DND-41 (cell line): ENCODE measurements around the gene KCNA10.

Source experiments
- ATAC-seq: fragments of 200-7000 bp; cut with Tn5 transposase; 3 replicates; pipeline ENCODE4 v1.9.1; 2021; ENCODE audit warnings: low read depth; ENCODE audit not compliant: insufficient read depth
- DNase-seq: peaks from one replicate; pipeline ENCODE4 v3.0.0-alpha.2; 2020
- H2AFZ ChIP-seq: 2 replicates; pipeline ENCODE4 v1.6.0; 2012; ENCODE audit warnings: low read depth, low read length
- H3K27ac ChIP-seq: 2 replicates; pipeline ENCODE4 v1.5.1; 2012; ENCODE audit warnings: low read length, inconsistent platforms
- H3K27me3 ChIP-seq: fragments of 200-600 bp; sonication (generic); 2 replicates; pipeline ENCODE4 v1.6.0; 2012; ENCODE audit warnings: low read length, mild to moderate bottlenecking, inconsistent platforms; ENCODE audit not compliant: insufficient read depth, poor library complexity
- H3K36me3 ChIP-seq: 2 replicates; pipeline ENCODE4 v1.5.1; 2012; ENCODE audit warnings: low read length, inconsistent platforms; ENCODE audit not compliant: insufficient read depth
- H3K4me1 ChIP-seq: 2 replicates; pipeline ENCODE4 v1.5.1; 2012; ENCODE audit warnings: mild to moderate bottlenecking, low read length; ENCODE audit not compliant: insufficient read depth
- H3K4me2 ChIP-seq: 2 replicates; pipeline ENCODE4 v1.6.0; 2012; ENCODE audit warnings: mild to moderate bottlenecking, moderate library complexity, low read length, inconsistent platforms; ENCODE audit not compliant: insufficient read depth
- H3K4me3 ChIP-seq, 2 experiments: fragments of 200-600 bp in 1 of 2; shearing (Covaris generic) in 1 of 2; 2 replicates each; pipeline ENCODE4 v1.5.1; 2012 to 2016; ENCODE audit warnings: inconsistent platforms in 2 of 2, low read length in 2 of 2, mild to moderate bottlenecking in 2 of 2, low read depth in 1 of 2, moderate library complexity in 1 of 2
- H3K79me2 ChIP-seq: 2 replicates; pipeline ENCODE4 v1.6.0; 2012; ENCODE audit warnings: low read length, inconsistent platforms; ENCODE audit not compliant: insufficient read depth
- H3K9ac ChIP-seq: 2 replicates; pipeline ENCODE4 v1.6.0; 2012; ENCODE audit warnings: low read depth, mild to moderate bottlenecking, inconsistent platforms, low read length, moderate library complexity
- H3K9me3 ChIP-seq: 2 replicates; pipeline ENCODE4 v1.5.1; 2012; ENCODE audit warnings: low read length, moderate library complexity, mild to moderate bottlenecking, inconsistent platforms; ENCODE audit not compliant: insufficient read depth, severe bottlenecking
- H4K20me1 ChIP-seq: 2 replicates; pipeline ENCODE4 v1.6.0; 2012; ENCODE audit warnings: low read length; ENCODE audit not compliant: insufficient read depth
- CTCF ChIP-seq: IDR thresholded peaks from 2 replicates; pipeline ENCODE4 v1.5.1; 2012; ENCODE audit warnings: borderline replicate concordance, low read length, moderate library complexity, mild to moderate bottlenecking; ENCODE audit not compliant: poor library complexity, severe bottlenecking; ENCODE audit errors: extremely low read depth
- EZH2 ChIP-seq: IDR thresholded peaks from 3 replicates; pipeline ENCODE4 v1.6.1; 2012; ENCODE audit warnings: borderline replicate concordance, low read depth, mild to moderate bottlenecking, moderate library complexity, low read length, inconsistent platforms; ENCODE audit not compliant: severe bottlenecking

KCNA10 gene

GRCh38 chr1:110484801-110485200 lies 34.2 kb downstream of the KCNA10 start:
- H4K20me1 ChIP-seq: peaks cover 3% of the 10 kb centered on the region; the same call in 1 of the 2 replicates
- DNase-seq (no peak), ATAC-seq (no peak)
- no peaks in the 10 kb centered on the region for H3K79me2 ChIP-seq
- H3K27ac ChIP-seq: no peak overlapping the region
- H3K4me2 ChIP-seq: no peak overlapping the region
- no peaks in the 10 kb centered on the region for H3K9me3 ChIP-seq
- no peak overlapping the region for H3K9ac ChIP-seq
- no peak overlapping the region for H3K4me3 ChIP-seq
- H2AFZ ChIP-seq: no peak overlapping the region
- no peak for TF ChIP-seq CTCF
- no peak for TF ChIP-seq EZH2
- no peaks in the 10 kb centered on the region for H3K4me1 ChIP-seq
- H3K27me3 ChIP-seq: peaks cover 11% of the 10 kb centered on the region
- H3K36me3 ChIP-seq: no peaks in the 10 kb centered on the region

GRCh38 chr1:110483308-110483685 lies 35.7 kb downstream of the KCNA10 start:
- Histone ChIP-seq H4K20me1 (peaks cover 3% of the 10 kb centered on the region; the same call in 1 of the 2 replicates), H3K36me3 (no peaks in the 10 kb centered on the region), H2AFZ (no peak overlapping the region), H3K4me2 (no peak overlapping the region), H3K4me3 (no peak overlapping the region), H3K9me3 (no peaks in the 10 kb centered on the region), H3K27me3 (peaks cover 11% of the 10 kb centered on the region), H3K9ac (no peak overlapping the region), H3K27ac (no peak overlapping the region), H3K79me2 (no peaks in the 10 kb centered on the region), H3K4me1 (no peaks in the 10 kb centered on the region)
- TF ChIP-seq EZH2: no peak
- no peak for TF ChIP-seq CTCF
- ATAC-seq: no peak
- no peak for DNase-seq

GRCh38 chr1:110482662-110483307 lies 36.2 kb downstream of the KCNA10 start:
- H3K4me3 ChIP-seq: no peak overlapping the region
- H3K27ac ChIP-seq: no peak overlapping the region
- no peak overlapping the region for H2AFZ ChIP-seq
- peaks cover 3% of the 10 kb centered on the region; the same call in 1 of the 2 replicates for H4K20me1 ChIP-seq
- DNase-seq (no peak), ATAC-seq (peak; percentile 49; the same call in 1 of the 3 replicates)
- peaks cover 11% of the 10 kb centered on the region for H3K27me3 ChIP-seq
- H3K9ac ChIP-seq: no peak overlapping the region
- no peaks in the 10 kb centered on the region for H3K4me1 ChIP-seq
- H3K36me3 ChIP-seq: no peaks in the 10 kb centered on the region
- no peak overlapping the region for H3K4me2 ChIP-seq
- TF ChIP-seq CTCF: no peak
- no peak for TF ChIP-seq EZH2
- no peaks in the 10 kb centered on the region for H3K79me2 ChIP-seq
- H3K9me3 ChIP-seq: no peaks in the 10 kb centered on the region
